Hepatic stellate cell (primary cell): ENCODE measurements around the gene HIP1R.
"Not testable (repeated sequence)": the region's sequence is repeated elsewhere in the genome, so short reads cannot be mapped to it uniquely, and the experiment has no call there.

ENCODE experiments used
- DNase-seq: peaks from one replicate; pipeline ENCODE4 v3.0.0; 2011; ENCODE audit warnings: low spot score

Gene HIP1R

GRCh38 chr12:122873540-122873939 lies 38.3 kb downstream of the HIP1R start:
- DNase-seq, result no peak

- DNase-seq, result no peak
Observed at GRCh38 chr12:122874081-122874480, 38.8 kb downstream of the HIP1R start.

- DNase-seq, result no peak
Observed at GRCh38 chr12:122875590-122876220, 40.4 kb downstream of the HIP1R start.

DNA sequence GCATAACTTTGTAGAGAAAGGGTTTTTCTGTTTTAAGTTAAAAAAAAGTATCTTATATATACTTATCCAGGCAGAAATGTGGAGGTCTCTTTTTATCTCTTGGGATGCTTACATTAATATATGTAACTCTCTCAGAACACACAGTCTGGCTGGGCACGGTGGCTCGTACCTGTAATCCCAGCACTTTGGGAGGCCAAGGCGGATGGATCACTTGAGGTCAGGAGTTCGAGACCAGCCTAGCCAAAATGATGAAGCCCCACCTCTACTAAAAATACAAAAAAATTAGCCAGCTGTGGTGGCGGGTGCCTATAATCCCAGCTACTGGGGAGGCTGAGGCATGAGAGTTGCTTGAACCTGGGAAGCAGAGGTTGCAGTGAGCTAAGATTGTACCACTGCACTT lies 41.0 kb downstream of the HIP1R start:
- not testable (repeated sequence) for DNase-seq

DNA sequence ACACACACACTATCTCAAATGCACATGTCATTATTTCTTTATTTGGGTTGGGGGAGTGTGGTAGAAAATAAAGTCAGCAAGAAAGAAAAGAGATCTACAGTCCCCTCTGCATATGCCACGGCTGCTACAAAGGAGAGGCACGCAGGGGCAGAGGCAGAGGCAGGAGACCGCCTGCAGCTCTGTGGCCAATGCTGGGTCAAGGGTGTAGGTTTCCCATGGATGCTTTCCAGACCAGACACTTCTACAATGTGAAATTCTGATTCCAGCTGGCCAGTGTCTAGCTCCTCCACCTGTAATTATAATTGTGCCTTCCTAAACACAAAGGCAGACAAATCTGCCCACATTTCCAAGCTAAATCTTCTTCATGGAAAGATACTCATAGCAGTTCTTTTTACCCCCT lies 41.5 kb downstream of the HIP1R start:
- no peak for DNase-seq

GRCh38 chr12:122878780-122879612 lies 43.7 kb downstream of the HIP1R start:
- no peak for DNase-seq

- DNase-seq, result no peak
Observed at GRCh38 chr12:122880155-122880667, 45.0 kb downstream of the HIP1R start.

- DNase-seq, result no peak
Observed at GRCh38 chr12:122880668-122881067, 45.4 kb downstream of the HIP1R start.

- no peak for DNase-seq
Observed at GRCh38 chr12:122882908-122883558, 47.8 kb downstream of the HIP1R start.

DNA sequence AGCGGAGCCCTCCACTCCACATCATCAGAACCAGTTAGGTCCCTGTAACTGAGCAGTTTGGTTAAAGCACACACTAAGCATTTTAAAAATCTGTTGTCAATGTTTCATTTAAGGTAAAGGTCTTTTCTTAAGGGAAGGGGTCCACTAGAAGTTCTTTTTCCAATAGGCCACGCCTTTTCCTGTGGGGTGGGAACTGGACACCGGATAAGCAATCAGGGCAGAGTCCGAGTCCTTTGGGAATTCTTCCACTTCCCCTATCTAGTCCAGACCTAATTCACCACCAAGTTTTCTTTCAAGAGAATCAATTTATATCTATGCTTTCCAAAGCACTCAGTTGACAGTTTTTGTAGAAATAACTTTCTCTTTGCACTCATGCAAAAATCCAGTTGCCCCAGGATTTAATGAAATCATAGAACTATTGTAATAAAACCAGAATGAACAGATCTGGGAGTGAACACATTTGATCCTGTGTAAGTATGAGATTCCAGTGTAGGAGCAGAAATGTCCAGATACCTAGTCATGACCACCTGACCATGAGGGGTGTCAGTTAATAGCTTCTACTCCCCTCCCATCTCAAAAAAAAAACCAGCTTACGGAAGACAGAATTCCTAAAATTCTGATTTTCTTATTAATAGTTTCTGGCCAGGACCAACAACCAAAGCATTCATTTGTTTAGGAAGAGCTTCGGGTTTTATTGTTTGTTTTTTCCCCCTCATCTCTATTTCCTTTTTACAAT lies 49.0 kb downstream of the HIP1R start:
- no peak for DNase-seq

GRCh38 chr12:122884860-122885259 lies 49.6 kb downstream of the HIP1R start:
- DNase-seq, result no peak

GRCh38 chr12:122886161-122886560 lies 50.9 kb downstream of the HIP1R start:
- DNase-seq, result no peak

- DNase-seq, result no peak
Observed at GRCh38 chr12:122886851-122887818, 51.9 kb downstream of the HIP1R start.

DNA sequence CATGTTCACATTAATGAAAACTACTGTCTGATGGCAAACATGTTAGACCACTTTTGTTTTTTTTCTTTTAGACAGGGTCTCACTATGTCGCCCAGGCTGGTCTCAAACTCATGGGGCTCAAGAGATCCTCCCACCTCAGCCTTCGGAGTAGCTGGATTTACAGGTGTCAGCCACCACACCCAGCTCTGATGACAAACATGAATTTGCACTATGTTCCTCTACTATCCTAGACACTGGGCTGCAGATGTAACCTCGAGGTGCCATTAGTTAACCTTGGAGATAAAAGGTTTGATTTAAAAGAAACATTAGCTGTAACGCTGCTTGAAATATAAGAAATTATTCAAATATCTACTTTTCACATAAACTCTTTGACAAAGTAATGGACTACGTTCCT lies 52.6 kb downstream of the HIP1R start:
- DNase-seq, result no peak

GRCh38 chr12:122888232-122888752 lies 53.0 kb downstream of the HIP1R start:
- no peak for DNase-seq

DNA sequence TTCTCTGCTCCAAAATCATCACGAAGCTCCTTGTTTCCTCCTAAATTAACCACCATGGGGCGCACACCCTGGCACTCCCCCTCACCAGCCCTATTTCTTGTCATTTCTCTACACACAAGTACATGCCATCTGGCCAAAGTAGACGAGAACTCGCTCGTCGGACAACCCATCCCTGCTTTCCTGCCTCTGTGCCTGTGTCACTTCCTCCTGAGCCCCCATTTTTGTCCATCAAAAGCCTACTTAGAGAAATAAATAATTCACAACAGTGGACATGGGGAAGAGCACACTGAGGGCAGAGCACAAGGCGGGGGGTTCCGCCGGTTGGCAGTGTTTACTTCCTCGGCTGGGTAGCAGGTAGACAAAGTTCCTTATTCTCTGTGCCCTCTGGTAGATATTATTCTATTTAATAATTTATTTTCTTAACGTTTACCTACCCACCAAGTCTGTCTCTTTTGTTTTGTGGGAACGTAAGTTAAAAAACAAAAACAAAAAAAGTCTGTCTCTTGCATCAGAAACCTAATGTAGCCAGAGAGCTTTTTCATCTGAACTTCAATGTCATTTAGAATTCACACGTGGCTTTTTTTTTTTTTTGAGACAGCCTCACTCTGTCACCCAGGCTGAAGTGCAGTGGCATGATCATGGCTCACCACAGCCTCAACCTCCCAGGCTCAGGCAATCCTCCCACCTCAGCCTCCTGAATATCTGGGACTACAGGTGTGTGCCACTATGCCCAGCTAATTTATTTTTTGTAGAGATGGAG lies 54.7 kb downstream of the HIP1R start:
- no peak for DNase-seq

GRCh38 chr12:122891661-122892525 lies 56.6 kb downstream of the HIP1R start:
- DNase-seq, result peak; percentile 80

DNA sequence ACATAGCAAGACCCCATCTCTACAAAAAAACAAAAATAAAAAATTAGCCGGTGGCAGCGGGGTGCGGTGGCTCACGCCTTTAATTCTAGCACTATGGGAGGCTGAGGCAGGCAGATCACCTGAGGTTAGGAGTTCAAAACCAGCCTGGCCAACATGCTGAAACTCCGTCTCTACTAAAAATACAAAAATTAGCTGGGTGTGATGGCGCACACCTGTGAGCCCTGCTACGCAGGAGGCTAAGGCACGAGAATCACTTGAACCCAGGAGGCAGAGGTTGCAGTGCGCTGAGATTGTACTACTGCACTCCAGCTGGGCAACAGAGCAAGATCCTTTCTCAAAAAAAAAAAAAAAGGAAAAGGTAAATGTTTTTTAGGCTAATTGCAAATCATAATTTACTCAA lies 57.5 kb downstream of the HIP1R start:
- DNase-seq, result not testable (repeated sequence)
